A673 (cell line): ENCODE results near the gene PRMT9. TPM values are rescaled to one million over a fixed set of nuclear protein-coding genes. Genes with fewer than 3 reads are reported as not detected.

ENCODE experiments used
- BruUV-seq: library from RNA; stranded (reverse); fragments of 400-500 nt; replicated peaks from 2 replicates; lab custom pipeline; 2021; lab: Mats Ljungman, UMichigan
- CTCF ChIA-PET: fragments of 300-600 bp; sonication (Branson Sonifier 250); formaldehyde crosslinking; loops from one replicate; lab custom pipeline; 2022; ENCODE audit warnings: antibody characterized with exemption; lab: Charles Lee
- POLR2A ChIA-PET: fragments of 300-600 bp; sonication (Branson Sonifier 250); formaldehyde crosslinking; loops from one replicate; lab custom pipeline; 2022; ENCODE audit warnings: antibody characterized with exemption; ENCODE audit not compliant: low non-redundant PET; lab: Charles Lee
- DNase-seq: peaks from one replicate; pipeline ENCODE4 v3.0.0-alpha.2; 2015; ENCODE audit warnings: low spot score
- H3K27ac ChIP-seq: fragments of 200-600 bp; sonication (generic); 2 replicates; pipeline ENCODE4 v1.5.1; 2016; ENCODE audit warnings: mixed run types, low read depth, mild to moderate bottlenecking, mixed read lengths, antibody characterized with exemption, low read length; ENCODE audit not compliant: poor library complexity, severe bottlenecking
- H3K27me3 ChIP-seq: fragments of 200-600 bp; sonication (generic); replicated peaks from 2 replicates; pipeline ENCODE4 v1.6.1; 2017; ENCODE audit warnings: mixed run types, low read depth, mild to moderate bottlenecking, mixed read lengths, antibody characterized with exemption, low read length; ENCODE audit not compliant: insufficient read depth, poor library complexity
- H3K36me3 ChIP-seq: fragments of 200-600 bp; sonication (generic); 2 replicates; pipeline ENCODE4 v1.6.1; 2016; ENCODE audit warnings: mixed run types, mild to moderate bottlenecking, mixed read lengths, antibody characterized with exemption, low read length; ENCODE audit not compliant: insufficient read depth, poor library complexity, severe bottlenecking
- H3K4me1 ChIP-seq: fragments of 200-600 bp; sonication (generic); 2 replicates; pipeline ENCODE4 v1.6.1; 2017; ENCODE audit warnings: mixed run types, mild to moderate bottlenecking, mixed read lengths, antibody characterized with exemption, low read length; ENCODE audit not compliant: insufficient read depth, poor library complexity, severe bottlenecking
- H3K4me3 ChIP-seq: fragments of 200-600 bp; sonication (generic); 2 replicates; pipeline ENCODE4 v1.5.1; 2016; ENCODE audit warnings: low read depth, mixed run types, mild to moderate bottlenecking, mixed read lengths, low read length; ENCODE audit not compliant: poor library complexity, severe bottlenecking
- H3K9me3 ChIP-seq: fragments of 200-600 bp; sonication (generic); 2 replicates; pipeline ENCODE4 v1.6.1; 2016; ENCODE audit warnings: mixed run types, low read depth, mild to moderate bottlenecking, mixed read lengths, antibody characterized with exemption, low read length; ENCODE audit not compliant: poor library complexity, severe bottlenecking
- CTCF ChIP-seq: fragments of 300-800, 200-600 bp; sonication (generic); conservative IDR thresholded peaks from 2 replicates; pipeline ENCODE4 v1.5.1; 2017; ENCODE audit warnings: low read depth, mild to moderate bottlenecking, antibody characterized with exemption, low read length, moderate library complexity, mixed read lengths
- EZH2 ChIP-seq: fragments of 200-600 bp; sonication (generic); IDR thresholded peaks from 2 replicates; pipeline ENCODE4 v1.6.1; 2017; ENCODE audit warnings: borderline replicate concordance, low read depth, mild to moderate bottlenecking, mixed read lengths, antibody characterized with exemption, low read length; ENCODE audit not compliant: poor library complexity, severe bottlenecking
- intact Hi-C: fragments of 100-400 bp; cut with micrococcal nuclease; formaldehyde crosslinking; loops from one replicate; pipeline ENCODE4 v1.10.0; 2022; ENCODE audit not compliant: unreplicated experiment
- total RNA-seq: library from RNA; stranded (reverse); gene quantifications from 2 replicates; pipeline ENCODE4 v1.2.3, GENCODE V29; 2021

Gene PRMT9
- total RNA-seq, 1 experiment from 2014 or later, result 11.2 TPM

- peaks cover 7% of the 10 kb centered on the region for H3K9me3 ChIP-seq
- intact Hi-C loops, result no loop called here
- TF ChIP-seq EZH2, result no peak
- no peak for TF ChIP-seq CTCF
- ChIA-PET POLR2A (no interaction called here), CTCF (interaction anchor here (1.7 kb wide), 1 partner anchor 228 kb away, joined by 6 read pairs; no protein-coding TSS in a partner anchor)
- peaks cover 43% of the 10 kb centered on the region for H3K36me3 ChIP-seq
- no peak overlapping the region for H3K4me3 ChIP-seq
- no peak for DNase-seq
- BruUV-seq, result no TSS peak
- H3K27me3 ChIP-seq, result no peaks in the 10 kb centered on the region
- H3K27ac ChIP-seq, result no peak overlapping the region
- no peaks in the 10 kb centered on the region for H3K4me1 ChIP-seq
Measured at GRCh38 chr4:147638942-147639341, 45.0 kb downstream of the PRMT9 start.

GRCh38 chr4:147638365-147638764 lies 45.6 kb downstream of the PRMT9 start:
- Histone ChIP-seq H3K36me3 (peaks cover 47% of the 10 kb centered on the region), H3K4me3 (no peak overlapping the region), H3K9me3 (peaks cover 7% of the 10 kb centered on the region), H3K27me3 (no peaks in the 10 kb centered on the region), H3K27ac (no peak overlapping the region), H3K4me1 (no peaks in the 10 kb centered on the region)
- intact Hi-C loops, result no loop called here
- no peak for TF ChIP-seq CTCF
- TF ChIP-seq EZH2, result no peak
- ChIA-PET CTCF (interaction anchor here (1.7 kb wide), 1 partner anchor 228 kb away, joined by 6 read pairs; no protein-coding TSS in a partner anchor), POLR2A (no interaction called here)
- BruUV-seq, result no TSS peak
- no peak for DNase-seq

GRCh38 chr4:147635348-147635747 lies 48.6 kb downstream of the PRMT9 start:
- peaks cover 7% of the 10 kb centered on the region for H3K9me3 ChIP-seq
- peaks cover 62% of the 10 kb centered on the region for H3K36me3 ChIP-seq
- ChIA-PET CTCF (no interaction called here), POLR2A (no interaction called here)
- no peaks in the 10 kb centered on the region for H3K4me1 ChIP-seq
- no peak for TF ChIP-seq CTCF
- TF ChIP-seq EZH2, result no peak
- intact Hi-C loops, result no loop called here
- DNase-seq, result no peak
- no peaks in the 10 kb centered on the region for H3K27me3 ChIP-seq
- H3K27ac ChIP-seq, result no peak overlapping the region
- no TSS peak for BruUV-seq
- H3K4me3 ChIP-seq, result no peak overlapping the region
